Left lung (tissue), 10 donors: Measurements from ENCODE around the gene TRMT10B. TPM values are rescaled to one million over a fixed set of nuclear protein-coding genes. Genes with fewer than 3 reads are reported as not detected.
"Not testable (repeated sequence)": the region's sequence is repeated elsewhere in the genome, so short reads cannot be mapped to it uniquely, and the experiment has no call there.

ENCODE experiments used
- ATAC-seq: fragments of 200-7000 bp; cut with Tn5 transposase; one replicate; pipeline ENCODE4 v1.9.1; 2020; ENCODE audit warnings: moderate library complexity
- DNase-seq, 4 donors: peaks; one replicate each; pipeline ENCODE4 v3.0.0-alpha.2; 2013 to 2020
- H3K27ac ChIP-seq, 2 donors: fragments of 200-600 bp; sonication (generic) in 1 of 2; one replicate each; pipeline versions ENCODE4 v1.5.0 to v1.8.0; 2020 to 2021
- H3K27me3 ChIP-seq, 2 donors: fragments of 200-600 bp; sonication (generic) in 1 of 2; one replicate each; pipeline versions ENCODE4 v1.5.0 to v1.8.0; 2020 to 2021
- H3K36me3 ChIP-seq, 2 donors: fragments of 200-600 bp; sonication (generic) in 1 of 2; one replicate each; pipeline versions ENCODE4 v1.5.0 to v1.8.0; 2020 to 2021
- H3K4me1 ChIP-seq, 2 donors: fragments of 200-600 bp; one replicate each; pipeline ENCODE4 v1.8.0; 2021
- H3K4me3 ChIP-seq, 2 donors: fragments of 200-600 bp; sonication (generic) in 1 of 2; one replicate each; pipeline versions ENCODE4 v1.5.0 to v1.8.0; 2020 to 2021; ENCODE audit warnings: mild to moderate bottlenecking in 1 of 2
- H3K9me3 ChIP-seq, 2 donors: fragments of 200-600 bp; sonication (generic) in 1 of 2; one replicate each; pipeline versions ENCODE4 v1.5.0 to v1.8.0; 2020 to 2021
- CTCF ChIP-seq, 2 donors: fragments of 200-600 bp; sonication (generic) in 1 of 2; IDR thresholded peaks; one replicate each; pipeline versions ENCODE4 v1.5.0 to v1.8.0; 2021; ENCODE audit warnings: antibody characterized with exemption in 2 of 2
- intact Hi-C, 2 donors: fragments of 100-400 bp; cut with DNase I; formaldehyde crosslinking; loops; one replicate each; pipeline versions ENCODE4 v1.11.2 to v1.14.2; 2022
- polyA plus RNA-seq, 6 donors: library from polyadenylated mRNA; unstranded; fragments of 120-200 nt; gene quantifications; one replicate each; pipeline ENCODE4 v1.2.1, GENCODE V29; 2013; ENCODE audit not compliant: insufficient read length in 6 of 6
- total RNA-seq, 2 donors: library from RNA; stranded (reverse); fragmentation: NEBNext Ultra II Directional; extraction: Animal tissue kit (Norgen Biotek cat#: 25700); gene quantifications; one replicate each; pipeline ENCODE4 v1.2.1, GENCODE V29; 2021
- donor health status: DM: no; HTN: yes; CAD: no.
- donor health status: DM: no; HTN: no; CAD: no.

The TRMT10B gene
- total and polyA plus RNA-seq, 8 donors: 5.8 to 32.2 (median 26.2) TPM

DNA sequence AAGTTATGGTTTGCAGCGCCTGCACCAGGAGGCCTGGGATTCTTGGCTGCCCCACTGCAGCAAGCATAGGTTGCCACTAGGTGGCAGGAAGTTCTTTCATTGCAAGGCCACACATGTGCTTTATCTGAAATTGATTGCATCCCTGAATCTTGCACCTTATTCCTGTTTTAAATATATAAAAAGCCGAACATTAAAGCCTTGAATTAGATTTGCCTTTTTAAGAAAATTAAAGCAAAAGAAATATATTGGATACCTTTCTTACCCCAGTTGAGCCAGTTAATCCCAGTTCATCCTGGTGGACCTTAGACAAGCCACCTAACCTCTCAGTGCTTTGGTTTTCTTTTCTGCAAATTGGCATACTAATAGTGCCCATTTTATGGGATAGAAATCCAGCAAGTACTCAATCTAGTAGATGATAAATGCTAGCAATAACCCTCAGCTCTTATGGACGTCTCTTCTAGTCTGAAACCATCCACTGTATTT lies 6.3 kb upstream of the TRMT10B start:
- no peaks in the 10 kb centered on the region for H3K27me3 ChIP-seq
- no peaks in the 10 kb centered on the region for H3K4me1 ChIP-seq
- no peaks in the 10 kb centered on the region for H3K36me3 ChIP-seq
- intact Hi-C loops: no loop called here
- no peaks in the 10 kb centered on the region for H3K9me3 ChIP-seq
- no peak overlapping the region for H3K4me3 ChIP-seq
- peak; percentile 96 for ATAC-seq
- peak; percentile 78 to 91 for TF ChIP-seq CTCF (IDR thresholded peaks at IDR 0.05)
- DNase-seq: peak in 2 of 4 donors; percentile 28 to 64
- H3K27ac ChIP-seq: no peak overlapping the region

DNA sequence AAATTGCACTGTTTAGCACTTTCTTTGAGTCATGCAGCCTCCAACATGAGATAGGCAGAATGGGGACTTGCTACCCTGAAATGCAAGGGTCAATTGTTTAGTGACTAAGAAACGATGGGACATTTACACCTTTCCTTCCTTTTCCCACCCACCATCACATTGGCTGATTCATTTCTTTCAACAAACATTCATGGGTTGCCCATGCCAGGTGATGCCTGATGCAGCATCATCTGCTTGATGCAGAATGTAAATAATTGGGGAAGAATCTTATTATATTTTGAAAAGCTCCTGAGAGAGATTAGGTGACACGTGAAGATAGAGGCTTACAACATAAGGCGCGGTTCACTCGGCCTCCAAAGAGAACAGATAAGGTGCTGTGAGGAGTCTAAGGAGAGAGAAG lies 4.5 kb upstream of the TRMT10B start:
- no peak for ATAC-seq
- DNase-seq: no peak
- no peak overlapping the region for H3K4me3 ChIP-seq
- H3K27me3 ChIP-seq: no peaks in the 10 kb centered on the region
- H3K36me3 ChIP-seq: no peaks in the 10 kb centered on the region
- intact Hi-C loops: no loop called here
- H3K4me1 ChIP-seq: peaks cover 1 to 7% of the 10 kb centered on the region in 2 donors
- TF ChIP-seq CTCF (IDR thresholded peaks at IDR 0.05): no peak
- no peak overlapping the region for H3K27ac ChIP-seq
- no peaks in the 10 kb centered on the region for H3K9me3 ChIP-seq

DNA sequence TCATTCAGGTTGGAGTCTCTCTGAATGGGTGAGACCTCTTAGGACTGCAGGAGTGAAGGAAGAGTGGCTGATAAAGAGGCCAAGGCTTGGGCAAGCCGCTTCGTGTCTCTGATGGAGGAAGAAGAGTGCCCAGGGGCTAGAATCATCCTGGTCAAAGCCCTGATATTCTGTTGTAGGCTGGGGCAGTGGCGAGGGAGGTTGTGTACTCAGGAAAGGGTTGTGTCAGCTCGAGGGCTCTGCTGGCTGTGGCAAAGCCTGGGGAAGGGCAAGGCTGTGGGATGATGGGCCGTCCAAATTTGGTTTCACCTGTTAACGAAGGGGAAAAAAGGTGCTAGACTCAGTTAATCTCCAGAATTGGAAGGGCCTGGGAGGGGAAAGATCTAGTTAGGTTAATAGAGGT lies 2.4 kb upstream of the TRMT10B start:
- H3K4me1 ChIP-seq: peaks cover 8 to 15% of the 10 kb centered on the region in 2 donors

DNA sequence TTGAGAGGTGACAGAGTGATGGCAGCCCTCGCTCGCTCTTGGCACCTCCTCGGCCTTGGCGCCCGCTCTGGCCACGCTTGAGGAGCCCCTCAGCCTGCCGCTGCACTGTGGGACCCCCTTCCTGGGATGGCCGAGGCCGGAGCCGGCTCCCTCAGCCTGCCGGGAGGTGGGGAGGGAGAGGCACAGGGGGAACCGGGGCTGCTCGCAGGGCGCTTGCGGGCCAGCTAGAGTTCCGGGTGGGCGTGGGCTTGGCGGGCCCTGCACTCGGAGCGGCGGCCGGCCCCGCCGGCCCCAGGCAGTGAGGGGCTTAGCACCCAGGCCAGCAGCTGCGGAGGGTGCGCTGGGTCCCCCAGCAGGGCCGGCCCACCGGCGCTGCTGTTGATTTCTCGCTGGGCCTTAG lies 1.9 kb upstream of the TRMT10B start:
- H3K27ac ChIP-seq, H3K4me3 ChIP-seq, H3K36me3 ChIP-seq, intact Hi-C loops, H3K9me3 ChIP-seq, H3K27me3 ChIP-seq, ATAC-seq, DNase-seq: not testable (repeated sequence)
- peaks cover 8 to 15% of the 10 kb centered on the region in 2 donors for H3K4me1 ChIP-seq

More for the DNA sequence above, 2.4 kb upstream of the TRMT10B start:
- TF ChIP-seq CTCF (IDR thresholded peaks at IDR 0.05): no peak
- Histone ChIP-seq H3K36me3 (no peaks in the 10 kb centered on the region), H3K27me3 (no peaks in the 10 kb centered on the region), H3K9me3 (no peaks in the 10 kb centered on the region), H3K4me3 (no peak overlapping the region), H3K27ac (no peak overlapping the region)
- intact Hi-C loops: no loop called here
- DNase-seq (no peak), ATAC-seq (no peak)

DNA sequence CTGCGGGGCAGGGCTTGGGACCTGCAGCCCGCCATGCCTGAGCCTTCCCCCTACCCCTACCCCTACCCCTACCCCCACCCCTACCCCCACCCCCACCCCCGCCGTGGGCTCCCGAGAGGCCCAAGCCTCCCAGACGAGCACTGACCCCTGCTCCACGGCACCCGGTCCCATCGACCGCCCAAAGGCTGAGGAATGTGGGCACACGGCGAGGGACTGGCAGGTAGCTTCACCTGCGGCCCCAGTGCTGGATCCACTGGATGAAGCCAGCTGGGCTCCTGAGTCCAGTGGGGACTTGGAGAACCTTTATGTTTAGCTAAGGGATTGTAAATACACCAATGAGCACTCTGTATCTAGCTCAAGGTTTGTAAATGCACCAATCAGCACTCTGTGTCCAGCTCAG lies 1.5 kb upstream of the TRMT10B start:
- intact Hi-C loops, H3K27ac ChIP-seq, H3K36me3 ChIP-seq, DNase-seq, H3K27me3 ChIP-seq, H3K9me3 ChIP-seq, ATAC-seq, H3K4me3 ChIP-seq: not testable (repeated sequence)
- H3K4me1 ChIP-seq: peaks cover 8 to 15% of the 10 kb centered on the region in 2 donors

GRCh38 chr9:37752642-37753488 lies 740 bp upstream of the TRMT10B start:
- TF ChIP-seq CTCF (IDR thresholded peaks at IDR 0.05): no peak
- no peaks in the 10 kb centered on the region for H3K9me3 ChIP-seq
- DNase-seq (no peak), ATAC-seq (no peak)
- H3K36me3 ChIP-seq: no peaks in the 10 kb centered on the region
- peak overlapping the region in 1 of 2 donors; percentile 80 for H3K27ac ChIP-seq
- no peaks in the 10 kb centered on the region for H3K27me3 ChIP-seq
- peak overlapping the region; percentile 63 to 64 for H3K4me3 ChIP-seq
- intact Hi-C loops: no loop called here
- H3K4me1 ChIP-seq: peaks cover 8 to 15% of the 10 kb centered on the region in 2 donors
